NCI-H526 treated with DMSO at 0.1 percent for 48 hours (cell line): ENCODE data around the gene CLIC6.
"Not testable (repeated sequence)": the region's sequence is repeated elsewhere in the genome, so short reads cannot be mapped to it uniquely, and the experiment has no call there.

Experiments
- DNase-seq: peaks from one replicate; lab custom pipeline; 2025; lab: John Stamatoyannopoulos, UW

CLIC6 gene

GRCh38 chr21:34693192-34693810, 24.5 kb downstream of the CLIC6 start:
- DNase-seq, result peak; percentile 48

GRCh38 chr21:34695434-34695833, 26.6 kb downstream of the CLIC6 start:
- DNase-seq, result no peak

- no peak for DNase-seq
Measured at GRCh38 chr21:34696121-34696520, 27.3 kb downstream of the CLIC6 start.

GRCh38 chr21:34697826-34698225, 29.0 kb downstream of the CLIC6 start:
- DNase-seq, result no peak

GRCh38 chr21:34698270-34699015, 29.6 kb downstream of the CLIC6 start:
- DNase-seq, result no peak

- no peak for DNase-seq
Measured at GRCh38 chr21:34700605-34701004, 31.8 kb downstream of the CLIC6 start.

GRCh38 chr21:34701726-34702125, 32.9 kb downstream of the CLIC6 start:
- no peak for DNase-seq

GRCh38 chr21:34702341-34703170, 33.8 kb downstream of the CLIC6 start:
- no peak for DNase-seq

GRCh38 chr21:34703571-34703970, 34.8 kb downstream of the CLIC6 start:
- no peak for DNase-seq

- no peak for DNase-seq
Measured at GRCh38 chr21:34704119-34704518, 35.3 kb downstream of the CLIC6 start.

GRCh38 chr21:34705011-34705410, 36.2 kb downstream of the CLIC6 start:
- no peak for DNase-seq

GRCh38 chr21:34706337-34706736, 37.5 kb downstream of the CLIC6 start:
- DNase-seq, result no peak

GRCh38 chr21:34707876-34708325, 39.1 kb downstream of the CLIC6 start:
- no peak for DNase-seq

GRCh38 chr21:34713621-34714020, 44.8 kb downstream of the CLIC6 start:
- no peak for DNase-seq

- peak; percentile 15 for DNase-seq
Measured at GRCh38 chr21:34715518-34715917, 46.7 kb downstream of the CLIC6 start.

GRCh38 chr21:34715985-34716596, 47.3 kb downstream of the CLIC6 start:
- no peak for DNase-seq

GRCh38 chr21:34718529-34718928, 49.7 kb downstream of the CLIC6 start:
- not testable (repeated sequence) for DNase-seq

GRCh38 chr21:34722684-34723300, 54.0 kb downstream of the CLIC6 start:
- DNase-seq, result no peak

- no peak for DNase-seq
Measured at GRCh38 chr21:34724131-34724856, 55.5 kb downstream of the CLIC6 start.

GRCh38 chr21:34724857-34725195, 56.0 kb downstream of the CLIC6 start:
- DNase-seq, result no peak

- DNase-seq, result no peak
Measured at GRCh38 chr21:34726627-34727337, 58.0 kb downstream of the CLIC6 start.
